ENCODE data around the gene BRSK1.

- TF ChIP-seq TAF1 (IDR thresholded peaks at IDR 0.05; ENCODE audit: borderline replicate concordance, insufficient read depth, low read length) (no peak), POLR2AphosphoS5 (IDR thresholded peaks at IDR 0.05; ENCODE audit: low read depth, low read length) (no peak), REST (IDR thresholded peaks at IDR 0.05; ENCODE audit: insufficient read depth in 1 of 2, low read depth in 2 of 2, low read length in 2 of 2) (no peak), SIN3A (IDR thresholded peaks at IDR 0.05; ENCODE audit: borderline replicate concordance, insufficient read depth, low read length) (no peak), FOXP2 (optimal IDR thresholded peaks at IDR 0.05; ENCODE audit: borderline replicate concordance, extremely low read depth, extremely low read length, insufficient read depth) (no peak)
These were observed 37.1 kb downstream of the BRSK1 start for GRCh38 chr19:55320844-55321419.
